Lung (tissue), 12 donors: ENCODE measurements around the gene PMM2. TPM values are rescaled to one million over a fixed set of nuclear protein-coding genes. Genes with fewer than 3 reads are reported as not detected.

Experiments
- ATAC-seq: fragments of 200-7000 bp; cut with Tn5 transposase; one replicate; pipeline ENCODE4 v1.9.1; 2020; ENCODE audit warnings: moderate number of reproducible peaks; ENCODE audit not compliant: insufficient read depth, low FRiP score
- DNase-seq, 3 donors: peaks; one replicate each; pipeline ENCODE4 v3.0.0-alpha.2; 2013 to 2017
- H3K27ac ChIP-seq, 2 donors: one replicate each; pipeline ENCODE4 v1.5.1; 2013; ENCODE audit warnings: mild to moderate bottlenecking in 2 of 2, moderate library complexity in 2 of 2, control low read depth in 1 of 2, inconsistent platforms in 1 of 2, low read depth in 1 of 2, low read length in 1 of 2
- H3K27me3 ChIP-seq, 3 donors: one replicate each; pipeline ENCODE4 v1.5.1; 2013; ENCODE audit warnings: low read length in 2 of 3; ENCODE audit not compliant: control insufficient read depth in 3 of 3, insufficient read depth in 3 of 3
- H3K36me3 ChIP-seq, 4 donors: one replicate each; pipeline ENCODE4 v1.5.1; 2013; ENCODE audit warnings: low read length in 4 of 4, mild to moderate bottlenecking in 1 of 4, moderate library complexity in 1 of 4; ENCODE audit not compliant: control insufficient read depth in 4 of 4, insufficient read depth in 4 of 4
- H3K4me1 ChIP-seq, 5 donors: one replicate each; pipeline ENCODE4 v1.5.1; 2013; ENCODE audit warnings: low read length in 5 of 5, mild to moderate bottlenecking in 2 of 5, moderate library complexity in 1 of 5; ENCODE audit not compliant: control insufficient read depth in 5 of 5, insufficient read depth in 5 of 5
- H3K4me3 ChIP-seq: one replicate; pipeline ENCODE4 v1.5.1; 2013; ENCODE audit warnings: mild to moderate bottlenecking, control low read depth, moderate library complexity
- H3K9ac ChIP-seq, 2 donors: one replicate each; pipeline ENCODE4 v1.5.1; 2013; ENCODE audit warnings: low read length in 2 of 2, control low read depth in 1 of 2; ENCODE audit not compliant: insufficient read depth in 1 of 2
- H3K9me3 ChIP-seq, 4 donors: one replicate each; pipeline ENCODE4 v1.5.1; 2013; ENCODE audit warnings: low read length in 3 of 4, mild to moderate bottlenecking in 1 of 4, moderate library complexity in 1 of 4; ENCODE audit not compliant: control insufficient read depth in 4 of 4, insufficient read depth in 3 of 4
- WGBS, 2 donors: extraction: QIAGEN DNeasy Blood & Tissue Kit; methylation state at CpG; one replicate each; pipeline ENCODE4 v1.1.7; 2013; 5-methylcytosine and 5-hydroxymethylcytosine counted together
- polyA plus RNA-seq, 2 donors: library from polyadenylated mRNA; stranded (reverse); fragments of 200-250 nt; gene quantifications; one replicate each; pipeline ENCODE4 v1.2.1, GENCODE V29; 2013
- total RNA-seq, 2 donors: library from RNA; depleted of rRNA in 1 of 2; stranded (reverse); fragments of >200 nt in 1 of 2; gene quantifications; one replicate each; pipeline ENCODE4 v1.2.1, GENCODE V29; 2014 to 2021
- TF ChIP-seq, protein P1 (sequence below): IDR thresholded peaks from 2 replicates; pipeline ENCODE4 v1.5.1; 2012; ENCODE audit warnings: mild to moderate bottlenecking; ENCODE audit errors: control extremely low read depth, extremely low read depth
- donor health status: control.
- donor health status: control.
- donor health status: Bipolar disorder and iron deficiency.
- donor health status: healthy.
- donor health status: DM: yes; HTN: yes; CAD: no.

Gene PMM2
- total and polyA plus RNA-seq, 4 donors = 27.1 to 40.0 (median 32.0) TPM

DNA sequence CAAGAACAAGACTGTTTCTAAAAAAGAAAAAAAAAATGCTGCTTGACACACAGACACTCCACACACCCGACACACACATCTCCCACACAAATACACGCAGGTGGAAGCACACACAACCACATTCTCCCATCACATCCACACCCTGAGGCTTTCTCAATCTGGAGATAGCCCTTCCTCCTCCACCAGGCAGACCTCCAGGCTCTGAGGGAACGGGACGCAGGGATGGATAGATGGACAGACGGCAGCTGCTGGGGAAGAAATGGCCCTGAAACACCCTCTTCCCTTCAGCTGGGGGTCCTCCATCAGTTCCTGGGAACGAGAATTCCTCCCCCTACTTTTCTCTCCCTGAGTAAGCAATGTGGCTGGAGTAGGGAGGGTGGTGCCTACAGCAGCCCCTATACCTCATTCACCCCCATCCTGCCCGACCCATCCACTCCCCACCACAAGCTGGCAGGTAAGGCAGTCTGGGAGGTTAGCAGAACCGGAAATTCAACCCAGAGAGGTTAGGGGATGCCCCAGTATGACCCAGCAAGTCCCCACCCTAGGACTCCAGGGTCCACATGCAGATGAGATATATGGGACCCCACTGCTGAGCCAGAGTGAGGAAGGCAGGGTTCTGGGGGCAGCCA lies 80.4 kb downstream of the PMM2 start:
- H3K9me3 ChIP-seq = no peaks in the 10 kb centered on the region
- H3K27me3 ChIP-seq = no peaks in the 10 kb centered on the region
- TF ChIP-seq, protein P1, sequence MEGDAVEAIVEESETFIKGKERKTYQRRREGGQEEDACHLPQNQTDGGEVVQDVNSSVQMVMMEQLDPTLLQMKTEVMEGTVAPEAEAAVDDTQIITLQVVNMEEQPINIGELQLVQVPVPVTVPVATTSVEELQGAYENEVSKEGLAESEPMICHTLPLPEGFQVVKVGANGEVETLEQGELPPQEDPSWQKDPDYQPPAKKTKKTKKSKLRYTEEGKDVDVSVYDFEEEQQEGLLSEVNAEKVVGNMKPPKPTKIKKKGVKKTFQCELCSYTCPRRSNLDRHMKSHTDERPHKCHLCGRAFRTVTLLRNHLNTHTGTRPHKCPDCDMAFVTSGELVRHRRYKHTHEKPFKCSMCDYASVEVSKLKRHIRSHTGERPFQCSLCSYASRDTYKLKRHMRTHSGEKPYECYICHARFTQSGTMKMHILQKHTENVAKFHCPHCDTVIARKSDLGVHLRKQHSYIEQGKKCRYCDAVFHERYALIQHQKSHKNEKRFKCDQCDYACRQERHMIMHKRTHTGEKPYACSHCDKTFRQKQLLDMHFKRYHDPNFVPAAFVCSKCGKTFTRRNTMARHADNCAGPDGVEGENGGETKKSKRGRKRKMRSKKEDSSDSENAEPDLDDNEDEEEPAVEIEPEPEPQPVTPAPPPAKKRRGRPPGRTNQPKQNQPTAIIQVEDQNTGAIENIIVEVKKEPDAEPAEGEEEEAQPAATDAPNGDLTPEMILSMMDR = no peak
- ATAC-seq = no peak
- no peaks in the 10 kb centered on the region for H3K36me3 ChIP-seq
- 69 to 81% methylated on average over 8 of the region's 8 CpGs for WGBS, 2 donors
- H3K4me3 ChIP-seq = no peak overlapping the region
- no peak for DNase-seq
- peaks cover 0 to 6% (median 0%) of the 10 kb centered on the region in 5 donors for H3K4me1 ChIP-seq
- H3K27ac ChIP-seq = no peak overlapping the region
- H3K9ac ChIP-seq = no peak overlapping the region

DNA sequence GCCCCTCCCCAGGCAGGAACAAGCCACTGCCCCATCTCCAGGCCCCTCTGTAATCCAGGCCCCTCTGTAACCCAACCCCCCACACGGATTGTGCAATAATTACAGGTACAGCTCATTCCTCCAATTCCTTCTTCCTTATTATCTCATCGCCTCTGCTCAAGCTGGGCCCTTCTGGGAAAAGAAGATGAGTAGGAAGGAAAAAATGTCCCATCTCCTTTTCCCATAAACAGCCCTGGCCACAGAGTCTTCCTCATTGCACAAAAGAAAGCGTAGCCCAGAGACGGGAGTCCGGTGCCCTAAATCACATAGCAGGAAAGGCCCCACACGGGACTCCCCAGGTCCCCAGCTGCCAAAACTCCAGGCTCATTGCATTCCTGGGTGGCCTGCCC lies 80.9 kb downstream of the PMM2 start:
- DNase-seq = no peak
- Histone ChIP-seq H3K27me3 (no peaks in the 10 kb centered on the region), H3K36me3 (no peaks in the 10 kb centered on the region), H3K9ac (no peak overlapping the region), H3K4me1 (peaks cover 0 to 6% (median 0%) of the 10 kb centered on the region in 5 donors), H3K27ac (no peak overlapping the region), H3K4me3 (no peak overlapping the region), H3K9me3 (no peaks in the 10 kb centered on the region)
- TF ChIP-seq, protein P1 = no peak
- 57 to 61% methylated on average over 6 of the region's 6 CpGs for WGBS, 2 donors
- no peak for ATAC-seq

DNA sequence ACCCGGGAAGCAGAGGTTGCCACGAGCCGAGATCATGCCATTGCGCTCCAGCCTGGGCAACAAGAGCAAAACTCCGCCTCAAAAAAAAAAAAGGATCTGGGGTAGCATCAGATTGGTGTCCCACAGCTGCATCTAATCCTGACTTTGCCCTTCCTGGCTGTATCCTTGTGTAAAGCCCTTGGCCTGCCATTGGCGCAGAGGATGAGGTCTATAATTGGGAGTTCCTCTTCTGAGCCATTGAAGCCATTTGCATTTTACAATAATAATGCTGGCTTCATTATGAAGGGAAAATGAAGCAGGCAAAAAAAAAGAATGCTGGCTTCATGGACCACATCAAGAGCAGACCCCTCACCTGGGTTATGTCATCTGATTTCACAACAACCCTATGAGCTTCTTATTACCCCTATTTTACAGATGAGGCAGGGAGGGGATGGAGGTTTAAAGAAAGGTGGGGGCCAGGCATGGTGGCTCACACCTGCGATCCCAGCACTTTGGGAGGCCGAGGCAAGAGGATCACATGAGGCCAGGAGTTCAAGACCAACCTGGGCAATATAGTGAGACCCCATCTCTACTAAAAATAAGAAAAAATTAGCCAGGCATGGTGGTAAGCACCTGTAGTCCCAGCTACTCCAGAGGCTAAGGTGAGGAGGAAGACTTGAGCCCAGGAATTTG lies 83.3 kb downstream of the PMM2 start:
- DNase-seq (no peak), ATAC-seq (no peak)
- Histone ChIP-seq H3K4me3 (no peak overlapping the region), H3K9me3 (no peaks in the 10 kb centered on the region), H3K27me3 (no peaks in the 10 kb centered on the region), H3K27ac (no peak overlapping the region), H3K36me3 (no peaks in the 10 kb centered on the region), H3K9ac (no peak overlapping the region), H3K4me1 (peaks cover 0 to 13% (median 0%) of the 10 kb centered on the region in 5 donors)
- TF ChIP-seq, protein P1 = no peak
- WGBS, 2 donors = 88 to 95% methylated on average over 8 of the region's 8 CpGs
